Measurements from ENCODE around the gene BLM.

The BLM gene

GRCh38 chr15:90716317-90716975 lies 700 bp upstream of the BLM start:
- Histone ChIP-seq H3K27me3 (ENCODE audit: control insufficient read depth in 1 of 2, insufficient read depth in 1 of 2, low read length in 2 of 2) (no peaks in the 10 kb centered on the region), H2BK5ac (ENCODE audit: low read depth, low read length, poor library complexity, severe bottlenecking) (no peak overlapping the region), H2BK15ac (ENCODE audit: low read depth, poor library complexity, severe bottlenecking) (no peak overlapping the region), H3K4ac (ENCODE audit: low read depth in 1 of 2, low read length in 2 of 2) (peak overlapping the region; percentile 35 to 88), H2AK5ac (ENCODE audit: low read length, severe bottlenecking) (no peak overlapping the region), H3K79me1 (replicated peaks; ENCODE audit: low read length, poor library complexity, severe bottlenecking) (peaks cover 11% of the 10 kb centered on the region), H3K9me3 (ENCODE audit: control insufficient read depth, low read length) (no peaks in the 10 kb centered on the region), H3K4me2 (ENCODE audit: low read length, poor library complexity, severe bottlenecking) (peak overlapping the region; percentile 76), H3K9ac (ENCODE audit: low read length) (peak overlapping the region; percentile 91), H3K23ac (ENCODE audit: low read length in 2 of 2) (no peak overlapping the region), H2BK12ac (ENCODE audit: low read length in 2 of 2) (peak overlapping the region in 1 of 2 experiments; percentile 17), H3K36me3 (ENCODE audit: control insufficient read depth in 1 of 2, insufficient read depth in 2 of 2, low read depth in 1 of 2, low read length in 2 of 2) (no peaks in the 10 kb centered on the region), H4K91ac (ENCODE audit: low read length) (peak overlapping the region; percentile 25), H3K27ac (ENCODE audit: low read length, poor library complexity, severe bottlenecking) (peak overlapping the region; percentile 88), H4K8ac (ENCODE audit: low read length) (peak overlapping the region; percentile 78), H2AFZ (ENCODE audit: low read depth, low read length) (peak overlapping the region; percentile 91), H2BK120ac (ENCODE audit: low read depth, low read length) (peak overlapping the region; percentile 82), H3K4me1 (ENCODE audit: control insufficient read depth, insufficient read depth, low read depth, low read length) (peaks cover 3% of the 10 kb centered on the region), H3K18ac (ENCODE audit: low read depth in 1 of 2, low read length in 2 of 2) (peak overlapping the region in 1 of 2 experiments; percentile 7), H3K14ac (ENCODE audit: low read length in 2 of 2) (peak overlapping the region in 1 of 2 experiments; percentile 3), H3K4me3 (ENCODE audit: insufficient read depth in 1 of 2, low read depth in 1 of 2, low read length in 2 of 2) (peak overlapping the region; percentile 75 to 90)
- DNase-seq, result peak; percentile 41
- 8% methylated on average over 14 of the region's 14 CpGs for WGBS

GRCh38 chr15:90718232-90718631 lies 1.1 kb downstream of the BLM start:
- no peak for DNase-seq
- Histone ChIP-seq H3K14ac (ENCODE audit: low read length in 2 of 2) (no peak overlapping the region), H2BK5ac (ENCODE audit: low read depth, low read length, poor library complexity, severe bottlenecking) (no peak overlapping the region), H3K27me3 (ENCODE audit: control insufficient read depth in 1 of 2, insufficient read depth in 1 of 2, low read length in 2 of 2) (no peaks in the 10 kb centered on the region), H3K18ac (ENCODE audit: low read depth in 1 of 2, low read length in 2 of 2) (no peak overlapping the region), H4K8ac (ENCODE audit: low read length) (no peak overlapping the region), H2AFZ (ENCODE audit: low read depth, low read length) (no peak overlapping the region), H3K27ac (ENCODE audit: low read length, poor library complexity, severe bottlenecking) (no peak overlapping the region), H3K4me2 (ENCODE audit: low read length, poor library complexity, severe bottlenecking) (no peak overlapping the region), H2BK120ac (ENCODE audit: low read depth, low read length) (no peak overlapping the region), H3K23ac (ENCODE audit: low read length in 2 of 2) (no peak overlapping the region), H2BK12ac (ENCODE audit: low read length in 2 of 2) (no peak overlapping the region), H4K91ac (ENCODE audit: low read length) (no peak overlapping the region), H3K79me1 (replicated peaks; ENCODE audit: low read length, poor library complexity, severe bottlenecking) (peaks cover 11% of the 10 kb centered on the region), H3K4ac (ENCODE audit: low read depth in 1 of 2, low read length in 2 of 2) (no peak overlapping the region), H3K9me3 (ENCODE audit: control insufficient read depth, low read length) (no peaks in the 10 kb centered on the region), H3K4me1 (ENCODE audit: control insufficient read depth, insufficient read depth, low read depth, low read length) (peaks cover 3% of the 10 kb centered on the region), H3K36me3 (ENCODE audit: control insufficient read depth in 1 of 2, insufficient read depth in 2 of 2, low read depth in 1 of 2, low read length in 2 of 2) (no peaks in the 10 kb centered on the region), H2BK15ac (ENCODE audit: low read depth, poor library complexity, severe bottlenecking) (no peak overlapping the region), H3K4me3 (ENCODE audit: insufficient read depth in 1 of 2, low read depth in 1 of 2, low read length in 2 of 2) (peak overlapping the region in 1 of 2 experiments; percentile 90), H3K9ac (ENCODE audit: low read length) (peak overlapping the region; percentile 69), H2AK5ac (ENCODE audit: low read length, severe bottlenecking) (no peak overlapping the region)
- 84% methylated on average over 4 of the region's 5 CpGs for WGBS

GRCh38 chr15:90720131-90720530 lies 3.0 kb downstream of the BLM start:
- no peak overlapping the region for H2BK12ac ChIP-seq (ENCODE audit: low read length in 2 of 2)
- H3K79me1 ChIP-seq (replicated peaks; ENCODE audit: low read length, poor library complexity, severe bottlenecking), result peaks cover 14% of the 10 kb centered on the region
- H2BK5ac ChIP-seq (ENCODE audit: low read depth, low read length, poor library complexity, severe bottlenecking), result no peak overlapping the region
- no peak overlapping the region for H3K14ac ChIP-seq (ENCODE audit: low read length in 2 of 2)
- no peaks in the 10 kb centered on the region for H3K27me3 ChIP-seq (ENCODE audit: control insufficient read depth in 1 of 2, insufficient read depth in 1 of 2, low read length in 2 of 2)
- H2BK120ac ChIP-seq (ENCODE audit: low read depth, low read length), result no peak overlapping the region
- H3K4me2 ChIP-seq (ENCODE audit: low read length, poor library complexity, severe bottlenecking), result no peak overlapping the region
- DNase-seq, result no peak
- no peak overlapping the region for H2AFZ ChIP-seq (ENCODE audit: low read depth, low read length)
- no peak overlapping the region for H3K18ac ChIP-seq (ENCODE audit: low read depth in 1 of 2, low read length in 2 of 2)
- H3K23ac ChIP-seq (ENCODE audit: low read length in 2 of 2), result no peak overlapping the region
- H2AK5ac ChIP-seq (ENCODE audit: low read length, severe bottlenecking), result no peak overlapping the region
- H4K8ac ChIP-seq (ENCODE audit: low read length), result no peak overlapping the region
- WGBS, result 100% methylated on average over 2 of the region's 2 CpGs
- no peaks in the 10 kb centered on the region for H3K9me3 ChIP-seq (ENCODE audit: control insufficient read depth, low read length)
- H4K91ac ChIP-seq (ENCODE audit: low read length), result no peak overlapping the region
- no peak overlapping the region for H3K27ac ChIP-seq (ENCODE audit: low read length, poor library complexity, severe bottlenecking)
- no peaks in the 10 kb centered on the region for H3K36me3 ChIP-seq (ENCODE audit: control insufficient read depth in 1 of 2, insufficient read depth in 2 of 2, low read depth in 1 of 2, low read length in 2 of 2)
- no peak overlapping the region for H2BK15ac ChIP-seq (ENCODE audit: low read depth, poor library complexity, severe bottlenecking)
- H3K9ac ChIP-seq (ENCODE audit: low read length), result no peak overlapping the region
- H3K4me3 ChIP-seq (ENCODE audit: insufficient read depth in 1 of 2, low read depth in 1 of 2, low read length in 2 of 2), result no peak overlapping the region
- no peak overlapping the region for H3K4ac ChIP-seq (ENCODE audit: low read depth in 1 of 2, low read length in 2 of 2)
- H3K4me1 ChIP-seq (ENCODE audit: control insufficient read depth, insufficient read depth, low read depth, low read length), result peaks cover 3% of the 10 kb centered on the region

GRCh38 chr15:90729261-90729660 lies 12.1 kb downstream of the BLM start:
- H3K36me3 ChIP-seq (ENCODE audit: control insufficient read depth in 1 of 2, insufficient read depth in 2 of 2, low read depth in 1 of 2, low read length in 2 of 2), result no peaks in the 10 kb centered on the region
- WGBS, result 100% methylated on average over 1 of the region's 3 CpGs
- no peak for DNase-seq

More at GRCh38 chr15:90729261-90729660, 12.1 kb downstream of the BLM start:
- Histone ChIP-seq H3K4me2 (ENCODE audit: low read length, poor library complexity, severe bottlenecking) (no peak overlapping the region), H3K23ac (ENCODE audit: low read length in 2 of 2) (no peak overlapping the region), H3K4me3 (ENCODE audit: insufficient read depth in 1 of 2, low read depth in 1 of 2, low read length in 2 of 2) (no peak overlapping the region), H3K27me3 (ENCODE audit: control insufficient read depth in 1 of 2, insufficient read depth in 1 of 2, low read length in 2 of 2) (no peaks in the 10 kb centered on the region), H4K8ac (ENCODE audit: low read length) (no peak overlapping the region), H3K14ac (ENCODE audit: low read length in 2 of 2) (no peak overlapping the region), H2BK120ac (ENCODE audit: low read depth, low read length) (no peak overlapping the region), H3K4ac (ENCODE audit: low read depth in 1 of 2, low read length in 2 of 2) (no peak overlapping the region), H2AK5ac (ENCODE audit: low read length, severe bottlenecking) (no peak overlapping the region), H2AFZ (ENCODE audit: low read depth, low read length) (no peak overlapping the region), H3K4me1 (ENCODE audit: control insufficient read depth, insufficient read depth, low read depth, low read length) (no peaks in the 10 kb centered on the region), H3K18ac (ENCODE audit: low read depth in 1 of 2, low read length in 2 of 2) (no peak overlapping the region), H3K9me3 (ENCODE audit: control insufficient read depth, low read length) (no peaks in the 10 kb centered on the region), H3K27ac (ENCODE audit: low read length, poor library complexity, severe bottlenecking) (no peak overlapping the region), H2BK15ac (ENCODE audit: low read depth, poor library complexity, severe bottlenecking) (no peak overlapping the region), H2BK12ac (ENCODE audit: low read length in 2 of 2) (no peak overlapping the region), H2BK5ac (ENCODE audit: low read depth, low read length, poor library complexity, severe bottlenecking) (no peak overlapping the region), H4K91ac (ENCODE audit: low read length) (no peak overlapping the region), H3K79me1 (replicated peaks; ENCODE audit: low read length, poor library complexity, severe bottlenecking) (peaks cover 11% of the 10 kb centered on the region), H3K9ac (ENCODE audit: low read length) (no peak overlapping the region)

Measured in mesenchymal stem cell (in vitro differentiated cells and primary cell).